ENCODE measurements around the gene ABCG8. TPM values are rescaled to one million over a fixed set of nuclear protein-coding genes. Genes with fewer than 3 reads are reported as not detected.

The ABCG8 gene
- polyA plus RNA-seq, 1 donor (not counting 4 experiments of a cell fraction or from before 2014, with no cell fraction given) = not detected

- dilution Hi-C loops (cut with MboI; ENCODE audit: extremely low pct_ligation_motif_present, low sequenced_read_pairs) = no loop called here
- H3K9me3 ChIP-seq (ENCODE audit: control insufficient read depth, low read depth, low read length) = no peaks in the 10 kb centered on the region
- DNase-seq (ENCODE audit: low read depth, low spot score) = no peak
- H3K79me2 ChIP-seq (ENCODE audit: control insufficient read depth, insufficient read depth, low read length) = no peaks in the 10 kb centered on the region
- H3K9me1 ChIP-seq (ENCODE audit: control insufficient read depth, extremely low read depth, insufficient read depth, low read length) = no peaks in the 10 kb centered on the region
- no peak overlapping the region for H2AFZ ChIP-seq (ENCODE audit: control insufficient read depth, low read length)
- no peak overlapping the region for H3K9ac ChIP-seq (ENCODE audit: control insufficient read depth, extremely low read depth, insufficient read depth, low read length)
- no peaks in the 10 kb centered on the region for H3K27me3 ChIP-seq (ENCODE audit: control insufficient read depth, extremely low read depth, insufficient read depth, low read length)
- TF ChIP-seq CTCF (optimal IDR thresholded peaks at IDR 0.05 in 1 of 3, IDR thresholded peaks at IDR 0.05 in 1 of 3, conservative IDR thresholded peaks at IDR 0.05 in 1 of 3; ENCODE audit: extremely low read depth in 1 of 3, insufficient read depth in 2 of 3, low read length in 3 of 3) (no peak), EZH2 (IDR thresholded peaks at IDR 0.05; ENCODE audit: low read length) (no peak)
- H3K4me2 ChIP-seq (ENCODE audit: control insufficient read depth, extremely low read depth, insufficient read depth, low read depth, low read length) = no peak overlapping the region
- FAIRE-seq = no peak
- H4K20me1 ChIP-seq (ENCODE audit: control insufficient read depth, extremely low read depth, insufficient read depth, low read length) = no peaks in the 10 kb centered on the region
- no peak overlapping the region for H3K27ac ChIP-seq (ENCODE audit: control insufficient read depth, insufficient read depth, low read length)
- no peak overlapping the region for H3K4me3 ChIP-seq (ENCODE audit: control insufficient read depth in 2 of 3, extremely low read depth in 1 of 3, insufficient read depth in 2 of 3, low read depth in 1 of 3, low read length in 3 of 3)
- H3K36me3 ChIP-seq (ENCODE audit: control insufficient read depth in 2 of 2, extremely low read depth in 1 of 2, insufficient read depth in 2 of 2, low read length in 2 of 2) = peaks cover 0 to 3% of the 10 kb centered on the region in 2 experiments
- no peaks in the 10 kb centered on the region for H3K4me1 ChIP-seq (ENCODE audit: control insufficient read depth, extremely low read depth, insufficient read depth, low read length)
Observed at GRCh38 chr2:43802135-43802534, 36.6 kb upstream of the ABCG8 start.

- H3K4me3 ChIP-seq (ENCODE audit: control insufficient read depth in 2 of 3, extremely low read depth in 1 of 3, insufficient read depth in 2 of 3, low read depth in 1 of 3, low read length in 3 of 3) = no peak overlapping the region
- dilution Hi-C loops (cut with MboI; ENCODE audit: extremely low pct_ligation_motif_present, low sequenced_read_pairs) = no loop called here
- peaks cover 0 to 3% of the 10 kb centered on the region in 2 experiments for H3K36me3 ChIP-seq (ENCODE audit: control insufficient read depth in 2 of 2, extremely low read depth in 1 of 2, insufficient read depth in 2 of 2, low read length in 2 of 2)
- H2AFZ ChIP-seq (ENCODE audit: control insufficient read depth, low read length) = no peak overlapping the region
- DNase-seq (ENCODE audit: low read depth, low spot score) (no peak), FAIRE-seq (no peak)
- no peaks in the 10 kb centered on the region for H3K9me1 ChIP-seq (ENCODE audit: control insufficient read depth, extremely low read depth, insufficient read depth, low read length)
- no peak for TF ChIP-seq EZH2 (IDR thresholded peaks at IDR 0.05; ENCODE audit: low read length)
- no peak for TF ChIP-seq CTCF (optimal IDR thresholded peaks at IDR 0.05 in 1 of 3, IDR thresholded peaks at IDR 0.05 in 1 of 3, conservative IDR thresholded peaks at IDR 0.05 in 1 of 3; ENCODE audit: extremely low read depth in 1 of 3, insufficient read depth in 2 of 3, low read length in 3 of 3)
- no peaks in the 10 kb centered on the region for H4K20me1 ChIP-seq (ENCODE audit: control insufficient read depth, extremely low read depth, insufficient read depth, low read length)
- no peaks in the 10 kb centered on the region for H3K79me2 ChIP-seq (ENCODE audit: control insufficient read depth, insufficient read depth, low read length)
- no peak overlapping the region for H3K27ac ChIP-seq (ENCODE audit: control insufficient read depth, insufficient read depth, low read length)
- no peak overlapping the region for H3K9ac ChIP-seq (ENCODE audit: control insufficient read depth, extremely low read depth, insufficient read depth, low read length)
- no peaks in the 10 kb centered on the region for H3K27me3 ChIP-seq (ENCODE audit: control insufficient read depth, extremely low read depth, insufficient read depth, low read length)
- H3K4me2 ChIP-seq (ENCODE audit: control insufficient read depth, extremely low read depth, insufficient read depth, low read depth, low read length) = no peak overlapping the region
- no peaks in the 10 kb centered on the region for H3K4me1 ChIP-seq (ENCODE audit: control insufficient read depth, extremely low read depth, insufficient read depth, low read length)
- no peaks in the 10 kb centered on the region for H3K9me3 ChIP-seq (ENCODE audit: control insufficient read depth, low read depth, low read length)
Observed at GRCh38 chr2:43803113-43803512, 35.7 kb upstream of the ABCG8 start.
